ENCODE measurements around the gene CDK8.

GRCh38 chr13:26225896-26226617 is 27.9 kb upstream of the CDK8 start:
- TF ChIP-seq EZH2phosphoT487 (IDR thresholded peaks at IDR 0.05; ENCODE audit: low read depth): no peak
- TF ChIP-seq, protein P1, sequence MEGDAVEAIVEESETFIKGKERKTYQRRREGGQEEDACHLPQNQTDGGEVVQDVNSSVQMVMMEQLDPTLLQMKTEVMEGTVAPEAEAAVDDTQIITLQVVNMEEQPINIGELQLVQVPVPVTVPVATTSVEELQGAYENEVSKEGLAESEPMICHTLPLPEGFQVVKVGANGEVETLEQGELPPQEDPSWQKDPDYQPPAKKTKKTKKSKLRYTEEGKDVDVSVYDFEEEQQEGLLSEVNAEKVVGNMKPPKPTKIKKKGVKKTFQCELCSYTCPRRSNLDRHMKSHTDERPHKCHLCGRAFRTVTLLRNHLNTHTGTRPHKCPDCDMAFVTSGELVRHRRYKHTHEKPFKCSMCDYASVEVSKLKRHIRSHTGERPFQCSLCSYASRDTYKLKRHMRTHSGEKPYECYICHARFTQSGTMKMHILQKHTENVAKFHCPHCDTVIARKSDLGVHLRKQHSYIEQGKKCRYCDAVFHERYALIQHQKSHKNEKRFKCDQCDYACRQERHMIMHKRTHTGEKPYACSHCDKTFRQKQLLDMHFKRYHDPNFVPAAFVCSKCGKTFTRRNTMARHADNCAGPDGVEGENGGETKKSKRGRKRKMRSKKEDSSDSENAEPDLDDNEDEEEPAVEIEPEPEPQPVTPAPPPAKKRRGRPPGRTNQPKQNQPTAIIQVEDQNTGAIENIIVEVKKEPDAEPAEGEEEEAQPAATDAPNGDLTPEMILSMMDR (IDR thresholded peaks at IDR 0.05; ENCODE audit: low read depth, low read length): no peak
